ENCODE data around the gene SPTB.
A peak's percentile ranks its signal among the peaks of the same experiment; 100 is the strongest.
"Not testable (repeated sequence)": the region's sequence is repeated elsewhere in the genome, so short reads cannot be mapped to it uniquely, and the experiment has no call there.

Gene SPTB

GRCh38 chr14:64815257-64815656 lies 64.5 kb downstream of the SPTB start:
- DNase-seq, result no peak

- DNase-seq, result peak; percentile 28
Observed at GRCh38 chr14:64812412-64812811, 67.3 kb downstream of the SPTB start.

GRCh38 chr14:64811676-64812075 lies 68.0 kb downstream of the SPTB start:
- DNase-seq, result no peak

GRCh38 chr14:64808449-64808848 lies 71.3 kb downstream of the SPTB start:
- DNase-seq, result no peak

DNA sequence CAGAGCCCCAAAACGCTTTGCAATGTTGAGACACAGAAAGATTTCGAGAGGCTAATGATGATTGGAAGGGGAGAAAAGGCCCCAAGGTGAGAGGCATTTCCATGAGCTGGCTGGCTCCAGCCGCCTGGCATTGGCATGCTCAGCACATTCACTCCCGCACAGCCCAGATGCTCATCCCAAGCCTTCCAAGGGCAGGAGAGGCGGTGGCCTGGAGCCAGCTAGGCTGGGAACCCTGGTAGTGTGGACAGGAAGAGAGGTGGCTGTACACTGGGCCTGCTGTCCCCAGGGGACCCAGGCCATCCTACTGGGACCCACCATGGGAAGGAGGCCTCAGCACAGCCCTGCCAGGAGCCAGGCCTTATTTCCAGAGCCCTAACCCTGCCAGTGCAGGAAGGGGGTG lies 72.2 kb downstream of the SPTB start:
- no peak for DNase-seq

DNA sequence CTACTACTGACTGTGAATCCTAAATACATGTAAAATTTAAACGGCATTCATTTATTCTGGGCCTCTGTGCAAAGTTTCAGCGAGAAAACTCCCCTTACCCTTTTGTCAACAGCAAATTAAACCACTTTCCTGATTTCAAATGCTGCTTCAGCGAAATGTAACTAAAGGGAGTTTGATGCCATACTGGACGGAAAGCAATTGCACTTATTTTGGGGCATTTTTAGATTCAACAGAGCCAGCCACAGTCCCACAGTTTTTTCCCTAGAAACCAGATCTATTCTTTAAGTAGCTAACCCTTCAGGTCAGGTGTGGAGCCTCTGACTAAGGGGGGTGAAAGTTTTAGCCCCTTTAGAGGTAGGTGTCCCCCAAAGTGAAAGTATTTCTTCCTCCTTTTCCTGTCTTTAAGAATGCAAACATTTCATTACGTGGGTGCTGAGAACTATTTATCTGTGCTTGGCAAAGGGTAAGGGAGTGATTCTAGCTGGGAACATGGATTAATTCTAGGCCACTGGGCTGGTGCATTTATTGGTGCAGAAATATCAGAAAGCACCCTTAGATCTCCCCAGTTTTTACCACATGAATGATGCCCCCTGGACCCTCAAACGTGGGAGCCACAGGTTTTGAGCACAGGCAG lies 72.7 kb downstream of the SPTB start:
- DNase-seq, result no peak

- no peak for DNase-seq
Observed at GRCh38 chr14:64806202-64806861, 73.4 kb downstream of the SPTB start.

DNA sequence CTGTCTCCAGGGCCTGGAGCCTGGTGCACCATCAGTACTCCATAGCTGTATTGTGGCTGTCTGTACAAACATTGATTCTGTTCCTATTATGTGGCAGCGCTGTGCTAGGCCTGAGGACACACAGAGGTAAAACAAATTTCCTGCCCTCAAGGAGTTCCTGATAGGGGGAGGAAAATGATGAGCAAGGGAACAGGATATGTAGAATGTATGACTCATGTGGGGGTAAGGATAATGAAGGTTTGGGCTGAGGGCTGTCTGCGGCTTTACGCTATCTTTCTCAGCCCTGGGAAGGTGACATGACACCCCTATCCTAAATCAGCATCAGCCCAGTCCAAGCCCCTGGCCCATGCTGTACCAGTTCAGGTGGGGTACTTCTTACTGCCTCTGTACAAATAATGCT lies 74.1 kb downstream of the SPTB start:
- DNase-seq, result not testable (repeated sequence)

DNA sequence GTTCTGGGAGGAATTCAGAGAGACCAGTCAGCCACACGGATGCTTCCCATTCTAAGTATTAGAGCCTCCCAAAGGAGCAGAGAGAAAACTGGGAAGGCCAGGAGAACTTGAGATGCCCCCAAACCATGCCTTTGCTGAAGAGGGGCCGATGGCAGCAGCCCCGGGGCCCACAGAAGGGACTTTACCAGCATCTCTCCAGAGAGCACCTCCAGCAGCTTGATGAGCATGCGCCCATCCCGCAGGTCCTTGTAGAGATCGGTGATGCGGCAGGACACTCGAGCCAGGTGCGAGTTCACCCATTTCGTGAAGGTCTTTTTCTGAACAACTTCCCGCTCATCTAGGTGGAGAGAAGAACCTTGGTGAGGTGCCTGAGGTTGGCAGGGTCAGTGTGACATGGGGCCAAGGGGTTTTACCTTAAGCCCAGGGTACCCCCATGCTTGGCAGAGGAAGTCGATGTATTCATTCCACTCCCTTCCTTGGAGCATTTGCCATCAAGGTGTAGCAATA lies 74.9 kb downstream of the SPTB start:
- DNase-seq, result no peak

DNA sequence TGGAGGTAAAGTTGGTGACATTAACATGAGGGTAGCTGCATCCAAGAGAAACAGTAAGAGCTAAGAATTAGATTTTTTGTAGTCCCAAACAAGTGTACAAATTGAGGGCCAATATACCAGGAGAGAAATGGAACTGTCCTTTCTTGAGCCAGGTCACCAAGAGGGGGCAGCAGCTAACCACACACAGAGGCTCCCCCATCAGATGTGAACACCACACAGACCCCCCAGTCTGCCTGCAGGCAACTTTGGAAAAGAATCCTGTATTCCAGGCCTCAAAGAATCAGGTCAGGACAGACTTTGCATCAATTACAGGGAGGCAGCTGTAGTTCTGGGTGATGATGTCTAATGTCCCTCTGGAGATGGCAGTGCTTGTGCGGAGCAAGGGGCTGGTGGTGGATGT lies 77.9 kb downstream of the SPTB start:
- DNase-seq, result no peak

DNA sequence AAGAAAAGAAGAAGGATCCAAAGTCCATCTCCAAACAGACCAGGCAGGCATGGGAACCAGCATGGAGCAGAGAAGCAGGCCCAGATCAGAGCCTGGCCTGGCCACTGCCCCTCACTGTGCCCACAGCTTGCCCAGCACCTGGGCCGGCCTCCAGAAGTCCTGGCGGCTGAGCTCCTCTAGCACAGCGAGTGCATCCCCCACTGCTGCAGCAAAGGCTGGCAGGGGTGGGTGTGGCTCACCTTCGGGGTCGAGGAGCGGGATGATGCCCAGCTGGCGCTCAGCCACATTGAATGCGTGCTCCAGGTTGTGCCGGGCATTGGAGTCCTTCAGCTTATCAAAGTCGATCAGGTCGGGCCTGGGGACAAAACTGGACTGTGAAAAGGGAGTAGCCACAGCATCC lies 78.7 kb downstream of the SPTB start:
- DNase-seq, result no peak

GRCh38 chr14:64800000-64800399 lies 79.7 kb downstream of the SPTB start:
- no peak for DNase-seq

GRCh38 chr14:64799555-64799954 lies 80.2 kb downstream of the SPTB start:
- DNase-seq, result no peak

- no peak for DNase-seq
Observed at GRCh38 chr14:64796369-64796768, 83.3 kb downstream of the SPTB start.

DNA sequence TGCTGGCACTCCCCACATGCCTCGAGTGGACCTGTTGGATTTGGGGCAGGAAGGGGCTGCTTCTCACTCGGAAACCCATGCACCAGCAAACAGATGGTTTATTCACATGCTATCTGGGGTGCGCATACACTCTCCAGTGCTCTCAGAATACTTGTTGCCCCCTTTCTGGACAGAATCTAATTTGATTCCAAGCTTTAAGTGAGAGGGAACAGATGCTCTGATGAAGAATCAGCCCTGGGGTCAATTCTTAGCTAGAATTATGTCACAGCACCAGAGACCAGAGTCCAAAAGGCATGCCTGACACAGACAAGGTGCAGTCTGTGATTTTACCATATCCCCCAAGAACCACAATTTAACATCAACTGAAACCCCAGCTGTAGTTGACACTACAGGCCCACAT lies 83.8 kb downstream of the SPTB start:
- DNase-seq, result no peak

DNA sequence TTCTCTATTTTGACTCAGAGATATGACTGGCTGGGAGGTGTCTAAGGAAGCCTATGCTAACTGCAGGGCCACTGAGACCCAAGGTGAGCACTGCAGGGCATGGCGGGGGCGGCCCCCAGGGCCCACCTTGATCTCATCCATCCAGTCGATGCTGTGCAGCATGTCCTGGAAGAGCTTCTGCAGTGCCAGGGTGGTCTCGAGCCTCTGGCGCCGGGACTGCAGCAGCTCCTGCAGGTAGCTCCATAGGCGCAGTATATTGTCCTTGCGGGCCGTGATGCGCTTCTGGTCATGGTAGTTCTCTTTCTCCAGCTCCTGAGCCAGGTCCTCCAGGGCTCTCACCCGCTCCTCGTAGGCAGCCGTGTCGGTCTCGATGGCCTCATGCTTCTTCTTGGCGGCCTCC lies 84.5 kb downstream of the SPTB start:
- DNase-seq, result no peak

DNA sequence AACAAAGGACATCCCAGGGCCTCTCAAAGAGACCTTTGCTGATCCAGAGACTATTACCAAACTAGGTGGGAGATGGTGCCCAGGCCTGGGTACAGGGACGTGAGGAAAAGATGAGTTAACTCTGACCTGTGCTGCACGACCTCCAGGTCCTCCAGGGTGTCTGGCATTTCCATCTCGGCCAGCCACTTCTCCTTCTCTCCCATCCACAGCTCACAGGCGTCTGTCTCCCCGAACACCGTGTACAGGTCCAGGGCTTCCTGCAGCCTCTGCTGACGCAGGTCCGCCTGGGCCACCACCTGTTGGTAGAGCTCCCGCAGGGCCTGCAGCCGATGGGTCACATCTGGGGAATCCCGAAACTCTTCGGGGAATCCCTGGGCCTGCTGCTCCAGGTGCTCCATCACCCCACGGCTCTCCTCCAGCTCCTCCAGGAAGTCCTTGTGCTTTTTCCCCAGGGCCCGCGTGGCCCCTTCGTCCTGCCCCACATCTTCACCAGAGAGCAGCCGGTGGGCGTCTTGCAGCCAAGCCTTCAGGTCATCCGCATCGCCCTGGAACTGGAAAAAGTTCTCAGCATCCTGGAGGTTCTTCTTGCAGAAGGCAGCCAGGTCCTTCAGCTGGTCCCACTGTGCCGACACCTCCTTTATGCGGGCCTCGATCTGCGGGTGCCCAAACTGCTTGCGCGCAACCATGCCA lies 86.7 kb downstream of the SPTB start:
- no peak for DNase-seq

- DNase-seq, result no peak
Observed at GRCh38 chr14:64792231-64792630, 87.5 kb downstream of the SPTB start.

GRCh38 chr14:64790478-64790877 lies 89.2 kb downstream of the SPTB start:
- no peak for DNase-seq

DNA sequence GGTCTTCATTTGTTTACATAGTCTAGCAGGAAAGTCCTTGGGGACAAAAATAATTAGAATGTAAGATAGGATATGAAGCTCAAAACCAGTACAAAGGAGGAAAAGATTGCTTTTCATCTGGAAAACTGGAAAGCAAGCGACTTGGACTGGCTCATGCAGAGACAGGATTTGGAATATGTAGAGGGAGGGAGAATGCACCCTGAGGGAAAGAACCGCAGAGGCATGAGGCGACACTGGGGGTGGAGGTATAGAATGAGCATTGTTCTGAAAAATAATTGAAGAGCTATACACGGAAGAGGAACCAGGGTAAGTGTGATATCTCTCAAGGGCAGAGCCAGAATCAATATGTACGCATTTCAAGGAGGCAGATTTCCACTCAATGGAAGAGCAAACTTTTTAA lies 90.0 kb downstream of the SPTB start:
- no peak for DNase-seq

- no peak for DNase-seq
Observed at GRCh38 chr14:64788706-64789105, 91.0 kb downstream of the SPTB start.

- no peak for DNase-seq
Observed at GRCh38 chr14:64787619-64788018, 92.1 kb downstream of the SPTB start.

GRCh38 chr14:64786296-64787149 lies 93.2 kb downstream of the SPTB start:
- DNase-seq, result no peak

Measured in activated CD4-positive, alpha-beta T cell treated with anti-CD3 and anti-CD28 coated beads for 1 hour (primary cell).